K562 (cell line): ENCODE measurements around the gene HPS4. TPM values are rescaled to one million over a fixed set of nuclear protein-coding genes. Genes with fewer than 3 reads are reported as not detected.

Source experiments
- ATAC-seq: fragments of 200-7000 bp; cut with Tn5 transposase; 3 replicates; pipeline ENCODE4 v1.9.1; 2020; ENCODE audit warnings: moderate library complexity
- BruUV-seq: library from RNA; stranded (reverse); fragments of 400-500 nt; replicated peaks from 2 replicates; lab custom pipeline; 2021; lab: Mats Ljungman, UMichigan
- CTCF ChIA-PET: fragments of 300-600 bp; formaldehyde crosslinking; extraction: SDS; loops from one replicate; lab custom pipeline; 2021; ENCODE audit warnings: low intra/inter-chr PET ratio; lab: Yijun Ruan, JAX
- POLR2A ChIA-PET: fragments of 300-600, 350-650 bp; sonication (Branson Sonifier 250); formaldehyde crosslinking; extraction: SDS; loops from one replicate; lab custom pipeline; 2021; ENCODE audit warnings: antibody characterized with exemption, inconsistent platforms; lab: Yijun Ruan, JAX
- DNase-seq, 4 experiments: peaks; one replicate each; pipeline versions ENCODE4 v3.0.0 to v3.0.0-alpha.2; 2011 to 2018; ENCODE audit warnings: low spot score in 3 of 4, mixed read lengths in 3 of 4; ENCODE audit errors: extremely low read depth in 1 of 4
- FAIRE-seq: peaks from 2 replicates; lab custom pipeline; 2011; peaks lifted over from hg19 to GRCh38; lab: Jason Lieb, UNC
- H2AFZ ChIP-seq: 2 replicates; pipeline ENCODE4 v1.6.0; 2011; ENCODE audit warnings: low read depth, low read length, control low read depth, inconsistent platforms
- H3K27ac ChIP-seq: fragments of 200-600 bp; 3 replicates; pipeline ENCODE4 v1.8.0; 2011; ENCODE audit warnings: low read depth, mild to moderate bottlenecking, control low read depth, inconsistent platforms, low read length, moderate library complexity, mixed read lengths; ENCODE audit errors: extremely low read depth
- H3K27me3 ChIP-seq, 2 experiments: fragments of 300-600 bp in 1 of 2; 2 replicates in 1 of 2; 3 replicates in 1 of 2; pipeline versions ENCODE4 v1.6.0 to v1.8.0; 2011; ENCODE audit warnings: inconsistent platforms in 2 of 2, low read length in 2 of 2, mild to moderate bottlenecking in 1 of 2, mixed read lengths in 1 of 2, moderate library complexity in 1 of 2; ENCODE audit not compliant: control insufficient read depth in 2 of 2, insufficient read depth in 2 of 2
- H3K36me3 ChIP-seq: fragments of 300-600 bp; 3 replicates; pipeline ENCODE4 v1.8.0; 2011; ENCODE audit warnings: mild to moderate bottlenecking, low read length, inconsistent platforms; ENCODE audit not compliant: control insufficient read depth, insufficient read depth
- H3K4me1 ChIP-seq, 2 experiments: fragments of 200-600 bp in 1 of 2; replicated peaks in 1 of 2; 2 replicates in 1 of 2; 3 replicates in 1 of 2; pipeline versions ENCODE4 v1.5.1 to v1.8.0; 2011; ENCODE audit warnings: inconsistent platforms in 2 of 2, low read length in 2 of 2, mild to moderate bottlenecking in 1 of 2, mixed read lengths in 1 of 2, moderate library complexity in 1 of 2; ENCODE audit not compliant: control insufficient read depth in 2 of 2, insufficient read depth in 2 of 2
- H3K4me2 ChIP-seq: 2 replicates; pipeline ENCODE4 v1.6.1; 2011; ENCODE audit warnings: low read length, control low read depth, inconsistent platforms, mixed read lengths; ENCODE audit not compliant: insufficient read depth
- H3K4me3 ChIP-seq: fragments of 200-600 bp; sonication (generic), shearing (Covaris generic); 2 replicates; pipeline ENCODE4 v1.5.1; 2016; ENCODE audit warnings: control low read depth, inconsistent platforms
- H3K79me2 ChIP-seq: fragments of 200-600 bp; 3 replicates; pipeline ENCODE4 v1.8.0; 2011; ENCODE audit warnings: low read length, inconsistent platforms; ENCODE audit not compliant: control insufficient read depth, insufficient read depth
- H3K9ac ChIP-seq, 2 experiments: 2 replicates each; pipeline versions ENCODE4 v1.6.0 to v1.6.1; 2011; ENCODE audit warnings: low read depth in 2 of 2, low read length in 2 of 2, control low read depth in 1 of 2, inconsistent platforms in 1 of 2, mild to moderate bottlenecking in 1 of 2, mixed read lengths in 1 of 2; ENCODE audit not compliant: insufficient read depth in 1 of 2
- H3K9me1 ChIP-seq: one replicate; pipeline ENCODE4 v1.6.0; 2011; ENCODE audit warnings: inconsistent platforms, mild to moderate bottlenecking, low read length, moderate library complexity; ENCODE audit not compliant: control insufficient read depth, insufficient read depth
- H3K9me3 ChIP-seq: replicated peaks from 2 replicates; pipeline ENCODE4 v1.5.1; 2011; ENCODE audit warnings: low read depth, low read length, inconsistent platforms; ENCODE audit not compliant: control insufficient read depth, insufficient read depth
- H4K20me1 ChIP-seq: replicated peaks from 2 replicates; pipeline ENCODE4 v1.6.1; 2011; ENCODE audit warnings: low read length, inconsistent platforms, mixed read lengths; ENCODE audit not compliant: control insufficient read depth, insufficient read depth
- EP400 ChIP-seq: fragments of 450-650 bp; IDR thresholded peaks from 2 replicates; pipeline ENCODE4 v1.6.1; 2017; ENCODE audit warnings: antibody characterized with exemption, mild to moderate bottlenecking, moderate library complexity
- ERF ChIP-seq: fragments of 450-650 bp; formaldehyde crosslinking; IDR thresholded peaks from 2 replicates; pipeline ENCODE4 v1.4.0; 2020; ENCODE audit warnings: mild to moderate bottlenecking, mixed read lengths
- EZH2 ChIP-seq: IDR thresholded peaks from 2 replicates; pipeline ENCODE4 v1.6.1; 2012; ENCODE audit warnings: low read depth, mild to moderate bottlenecking, inconsistent platforms, low read length, borderline replicate concordance
- GTF2E2 ChIP-seq: fragments of 200-800 bp; sonication (Bioruptor generic); IDR thresholded peaks from 2 replicates; pipeline ENCODE4 v1.6.1; 2016; ENCODE audit warnings: missing genetic modification characterization, missing compliant biosample characterization
- HMGN3 ChIP-seq: IDR thresholded peaks from 2 replicates; pipeline ENCODE4 v1.6.1; 2011; ENCODE audit warnings: borderline replicate concordance, low read depth, mild to moderate bottlenecking, mixed read lengths, low read length; ENCODE audit not compliant: insufficient read length; ENCODE audit errors: extremely low read depth
- JUND ChIP-seq, 2 experiments: IDR thresholded peaks; 2 replicates in 1 of 2; 3 replicates in 1 of 2; pipeline ENCODE4 v1.6.1; 2011; ENCODE audit warnings: borderline replicate concordance in 2 of 2, low read depth in 2 of 2, low read length in 2 of 2, improper control_type of control experiment in 1 of 2, missing biosample characterization in 1 of 2, missing genetic modification characterization in 1 of 2, missing genetic modification reagents in 1 of 2
- KDM4B ChIP-seq, 2 experiments: fragments of 450-650 bp in 1 of 2; sonication (generic) in 1 of 2; IDR thresholded peaks; 2 replicates each; pipeline ENCODE4 v1.6.1; 2016 to 2017; ENCODE audit warnings: borderline replicate concordance in 2 of 2, antibody characterized with exemption in 1 of 2, low read depth in 1 of 2, mild to moderate bottlenecking in 1 of 2
- MLLT1 ChIP-seq, 2 experiments: fragments of 450-650 bp; IDR thresholded peaks; 2 replicates each; pipeline ENCODE4 v1.6.1; 2016
- SOX6 ChIP-seq: fragments of 450-650 bp; IDR thresholded peaks from 2 replicates; pipeline ENCODE4 v1.6.1; 2014; ENCODE audit warnings: mild to moderate bottlenecking
- STAT5B ChIP-seq: fragments of 250-450 bp; sonication (Bioruptor Pico); IDR thresholded peaks from 2 replicates; pipeline ENCODE4 v1.8.0; 2021; ENCODE audit warnings: mild to moderate bottlenecking, inconsistent platforms
- TAL1 ChIP-seq: fragments of 450-650 bp; IDR thresholded peaks from 2 replicates; pipeline ENCODE4 v1.6.1; 2016; ENCODE audit warnings: mild to moderate bottlenecking
- TARDBP ChIP-seq: fragments of 450-650 bp; IDR thresholded peaks from 2 replicates; pipeline ENCODE4 v1.6.1; 2016
- TCF3 ChIP-seq: sonication (generic); formaldehyde crosslinking; IDR thresholded peaks from 2 replicates; pipeline ENCODE4 v1.4.0; 2020; ENCODE audit warnings: mild to moderate bottlenecking, missing genetic modification reagents
- TGIF2 ChIP-seq: sonication (generic); formaldehyde crosslinking; IDR thresholded peaks from 2 replicates; pipeline ENCODE4 v1.8.1; 2022; ENCODE audit warnings: mild to moderate bottlenecking, missing genetic modification reagents, moderate library complexity
- ZFP1 ChIP-seq: fragments of 450-650 bp; formaldehyde crosslinking; IDR thresholded peaks from 2 replicates; pipeline ENCODE4 v1.4.0; 2020; ENCODE audit warnings: mild to moderate bottlenecking, mixed read lengths
- ZFP36 ChIP-seq: fragments of 150-350 bp; IDR thresholded peaks from 2 replicates; pipeline ENCODE4 v1.6.1; 2018; ENCODE audit warnings: low read length, low read depth; ENCODE audit not compliant: partially characterized antibody
- ZFX ChIP-seq: sonication (generic); formaldehyde crosslinking; IDR thresholded peaks from 2 replicates; pipeline ENCODE4 v1.8.0; 2022; ENCODE audit warnings: mild to moderate bottlenecking, missing genetic modification reagents, moderate library complexity
- ZNF586 ChIP-seq: fragments of 450-650 bp; formaldehyde crosslinking; conservative IDR thresholded peaks from 2 replicates; pipeline ENCODE4 v1.4.0; 2020; ENCODE audit warnings: mild to moderate bottlenecking, moderate library complexity
- ZNF696 ChIP-seq: fragments of 250-450 bp; sonication (Bioruptor Pico); conservative IDR thresholded peaks from 2 replicates; pipeline ENCODE4 v1.4.0; 2020; ENCODE audit warnings: mild to moderate bottlenecking, moderate library complexity
- WGBS: fragments of 100-300 bp; shearing (Covaris generic); methylation state at CpG from one replicate; pipeline ENCODE4 v1.1.6; 2016; ENCODE audit warnings: low coverage, mixed read lengths; ENCODE audit not compliant: insufficient coverage; ENCODE audit errors: missing lambda C conversion rate; 5-methylcytosine and 5-hydroxymethylcytosine counted together
- in situ Hi-C: fragments of 300-500 bp; cut with MboI; formaldehyde crosslinking; loops from 4 replicates; pipeline ENCODE4 v1.15.0; 2018; ENCODE audit warnings: inconsistent platforms, mixed read lengths
- intact Hi-C: fragments of 100-400 bp; cut with micrococcal nuclease; formaldehyde crosslinking; loops from 2 replicates; pipeline ENCODE4 v1.14.2; 2022
- polyA plus RNA-seq, 8 experiments: library from polyadenylated mRNA; depleted of rRNA in 4 of 8; stranded (reverse) in 5 of 8; unstranded in 3 of 8; fragments of >200 nt; fragmentation: Nextera tagmentation in 2 of 8; fragmentation: Illumina TruSeq in 1 of 8; extraction: Ambion mirVana in 2 of 8; extraction: Trizol in 1 of 8; gene quantifications; 2 replicates each; pipeline versions ENCODE4 v1.2.1 to v1.2.3, GENCODE V29; 2011 to 2014; ENCODE audit warnings: inconsistent platforms in 1 of 8, missing spikeins in 1 of 8
- total RNA-seq, 7 experiments: library from RNA; depleted of rRNA in 6 of 7; stranded (reverse); fragments of >200 nt in 6 of 7; fragmentation: Illumina TruSeq in 2 of 7; extraction: Trizol in 2 of 7; gene quantifications; 2 replicates each; pipeline versions ENCODE4 v1.2.1 to v1.2.3, GENCODE V29; 2011 to 2021; ENCODE audit warnings: low replicate concordance in 1 of 7
- TF ChIP-seq, protein P1 (sequence below): IDR thresholded peaks from 2 replicates; pipeline ENCODE4 v1.6.1; 2016; ENCODE audit warnings: missing genetic modification characterization, missing compliant biosample characterization

The HPS4 gene
- total and polyA plus RNA-seq, 9 of the 15 experiments (the other 6 are each of a cell fraction or from before 2014, with no cell fraction given), result 12.8 to 29.2 (median 25.3) TPM

DNA sequence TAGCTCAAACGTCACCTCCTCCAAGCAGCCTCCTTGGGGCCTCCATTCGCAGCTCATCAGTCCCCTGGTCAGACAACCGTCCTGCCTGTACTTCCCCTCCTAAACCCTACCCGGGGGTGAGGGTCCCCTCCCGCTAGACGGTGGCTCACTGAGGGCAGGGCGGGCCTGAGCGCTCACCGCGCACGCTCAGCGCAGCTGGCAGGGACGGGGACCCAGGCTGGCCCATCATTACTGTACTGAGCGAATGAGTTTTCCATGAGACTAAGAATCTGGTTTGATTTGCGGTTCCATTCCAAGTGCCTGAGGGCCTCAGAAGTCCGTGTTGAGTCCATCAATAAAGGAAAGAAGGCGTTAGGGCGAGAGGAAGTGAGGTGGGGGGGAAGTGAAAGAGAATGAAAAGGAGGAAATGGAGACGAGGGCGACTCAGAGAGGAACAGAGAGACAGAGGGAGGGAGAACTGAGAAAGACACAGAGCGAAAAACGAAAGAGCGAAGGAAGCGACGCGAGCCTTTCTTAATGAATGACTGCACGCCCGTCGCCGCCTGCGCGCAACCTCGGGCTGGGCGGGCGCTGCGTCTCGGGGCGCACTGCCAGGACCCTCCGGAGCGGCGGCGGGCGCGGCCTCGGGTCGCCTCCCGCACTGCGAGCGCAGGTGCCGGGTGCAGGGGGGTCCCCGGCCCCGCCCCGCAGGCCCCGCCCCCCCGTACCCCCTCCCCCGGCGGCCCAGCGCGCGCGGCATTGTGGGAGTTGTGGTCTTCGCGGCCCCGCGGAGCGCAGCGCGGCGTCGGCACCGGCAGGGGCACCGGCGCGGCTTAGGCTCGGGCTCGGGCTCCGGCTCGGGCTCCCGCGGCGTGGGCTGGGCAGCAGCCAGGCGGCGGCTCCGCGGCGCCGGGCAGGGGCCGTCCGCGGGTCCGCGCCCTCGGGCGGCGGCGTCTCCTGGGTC lies 54.8 kb downstream of the HPS4 start, which contains the start of gene ASPHD2:
TSS of gene ASPHD2 (plus strand) at position 746 of the 943 bp plus-strand sequence. CDS start 4,356 bp downstream, outside the sequence.
- H3K9ac ChIP-seq, result peak within 1 kb of the TSS; percentile 63 to 90
- TF ChIP-seq TCF3 (CRISPR knock-in tag), result no peak
- peak; percentile 39; the same call in 1 of the 2 replicates for TF ChIP-seq ZFX
- TF ChIP-seq GTF2E2 (tag), result no peak
- no peak for TF ChIP-seq JUND (IDR thresholded peaks at IDR 0.05; ENCODE audit: borderline replicate concordance, low read depth, low read length)
- TF ChIP-seq JUND (tag; IDR thresholded peaks at IDR 0.05; ENCODE audit: borderline replicate concordance, low read depth, low read length), result no peak
- no peak for TF ChIP-seq ZFP1 (CRISPR knock-in tag)
- TF ChIP-seq, protein P1, sequence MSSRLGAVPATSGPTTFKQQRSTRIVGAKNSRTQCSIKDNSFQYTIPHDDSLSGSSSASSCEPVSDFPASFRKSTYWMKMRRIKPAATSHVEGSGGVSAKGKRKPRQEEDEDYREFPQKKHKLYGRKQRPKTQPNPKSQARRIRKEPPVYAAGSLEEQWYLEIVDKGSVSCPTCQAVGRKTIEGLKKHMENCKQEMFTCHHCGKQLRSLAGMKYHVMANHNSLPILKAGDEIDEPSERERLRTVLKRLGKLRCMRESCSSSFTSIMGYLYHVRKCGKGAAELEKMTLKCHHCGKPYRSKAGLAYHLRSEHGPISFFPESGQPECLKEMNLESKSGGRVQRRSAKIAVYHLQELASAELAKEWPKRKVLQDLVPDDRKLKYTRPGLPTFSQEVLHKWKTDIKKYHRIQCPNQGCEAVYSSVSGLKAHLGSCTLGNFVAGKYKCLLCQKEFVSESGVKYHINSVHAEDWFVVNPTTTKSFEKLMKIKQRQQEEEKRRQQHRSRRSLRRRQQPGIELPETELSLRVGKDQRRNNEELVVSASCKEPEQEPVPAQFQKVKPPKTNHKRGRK (tag), result peak; percentile 79
- TF ChIP-seq TGIF2 (CRISPR knock-in tag), result no peak
- no peak for TF ChIP-seq STAT5B (CRISPR knock-in tag)
- no peak for TF ChIP-seq EP400
- no peak for TF ChIP-seq TAL1
- TF ChIP-seq HMGN3, result no peak
- no peak for TF ChIP-seq TARDBP
- TF ChIP-seq ZFP36, result peak; percentile 51
- no peak for TF ChIP-seq ZNF696
- no peak for TF ChIP-seq EZH2
- no peak for TF ChIP-seq MLLT1 (IDR thresholded peaks at IDR 0.05)
- no peak for TF ChIP-seq ERF (CRISPR knock-in tag)
- TF ChIP-seq ZNF586, result no peak
- no peak for TF ChIP-seq SOX6
- no peak for TF ChIP-seq KDM4B (IDR thresholded peaks at IDR 0.05; ENCODE audit: borderline replicate concordance in 2 of 2, low read depth in 1 of 2)

More for the DNA sequence above, 54.8 kb downstream of the HPS4 start, which contains the start of gene ASPHD2:
- no TSS peak for BruUV-seq
- Histone ChIP-seq H2AFZ (peak within 1 kb of the TSS; percentile 97), H4K20me1 (no peaks in the 10 kb centered on the region), H3K79me2 (no peaks in the 10 kb centered on the region), H3K4me2 (peak within 1 kb of the TSS; percentile 80), H3K27ac (peak within 1 kb of the TSS; percentile 12; the same call in 1 of the 3 replicates), H3K27me3 (peaks cover 0 to 6% of the 10 kb centered on the region in 2 experiments; a peak in 2 of 5 replicates), H3K9me1 (no peaks in the 10 kb centered on the region), H3K4me1 (peaks cover 0 to 24% of the 10 kb centered on the region in 2 experiments; a peak in 2 of 5 replicates), H3K4me3 (peak within 1 kb of the TSS; percentile 48), H3K36me3 (no peaks in the 10 kb centered on the region), H3K9me3 (no peaks in the 10 kb centered on the region)
- ATAC-seq, result peak; percentile 89
- WGBS, result 5% methylated on average over 42 of the region's 96 CpGs
- FAIRE-seq, result peak; percentile 6
- in situ Hi-C loops, result no loop called here
- peak; percentile 61 to 83 (median 78) for DNase-seq
- ChIA-PET CTCF (no interaction called here), POLR2A (interaction anchor here (0.8 kb wide), 1 partner anchor 9 kb away, joined by 3 read pairs; no protein-coding TSS in a partner anchor)
- intact Hi-C loops, result no loop called here
